H1 (cell line): Measurements from ENCODE around the gene NOX5. TPM values are rescaled to one million over a fixed set of nuclear protein-coding genes. Genes with fewer than 3 reads are reported as not detected.

Experiments used
- CTCF ChIA-PET: fragments of 300-600 bp; sonication (Branson Sonifier 250); formaldehyde crosslinking; loops from one replicate; lab custom pipeline; 2021; ENCODE audit not compliant: partially characterized antibody; lab: Charles Lee
- POLR2A ChIA-PET: fragments of 300-600 bp; sonication (Branson Sonifier 250); formaldehyde crosslinking; loops from one replicate; lab custom pipeline; 2021; ENCODE audit warnings: inconsistent platforms; ENCODE audit not compliant: partially characterized antibody; lab: Charles Lee
- DNase-seq, 2 experiments: peaks; one replicate each; pipeline versions ENCODE4 v3.0.0 to v3.0.0-alpha.2; 2010 to 2022; ENCODE audit warnings: low spot score in 2 of 2, low read depth in 1 of 2, mixed read lengths in 1 of 2
- FAIRE-seq: peaks from 2 replicates; lab custom pipeline; 2011; peaks lifted over from hg19 to GRCh38; lab: Jason Lieb, UNC
- H2AFZ ChIP-seq: 2 replicates; pipeline ENCODE4 v1.8.1; 2012; ENCODE audit warnings: low read length, inconsistent platforms
- H2AK5ac ChIP-seq: 2 replicates; pipeline ENCODE4 v1.6.1; 2013; ENCODE audit warnings: low read depth, low read length
- H2BK120ac ChIP-seq: replicated peaks from 2 replicates; pipeline ENCODE3; 2013; ENCODE audit warnings: low read depth, low read length, inconsistent platforms
- H2BK12ac ChIP-seq: 2 replicates; pipeline ENCODE4 v1.6.1; 2013; ENCODE audit warnings: low read depth, low read length
- H2BK15ac ChIP-seq: 2 replicates; pipeline ENCODE4 v1.6.1; 2013; ENCODE audit warnings: low read length
- H2BK20ac ChIP-seq: 2 replicates; pipeline ENCODE4 v1.6.1; 2013; ENCODE audit warnings: low read length
- H2BK5ac ChIP-seq: 2 replicates; pipeline ENCODE4 v1.6.1; 2013; ENCODE audit warnings: low read depth, low read length
- H3K14ac ChIP-seq: 2 replicates; pipeline ENCODE4 v1.6.1; 2013; ENCODE audit warnings: inconsistent platforms; ENCODE audit not compliant: insufficient read length
- H3K18ac ChIP-seq: 2 replicates; pipeline ENCODE4 v1.6.1; 2013; ENCODE audit warnings: low read length; ENCODE audit errors: extremely low read depth
- H3K23ac ChIP-seq: 2 replicates; pipeline ENCODE4 v1.6.1; 2013; ENCODE audit warnings: inconsistent platforms; ENCODE audit not compliant: insufficient read length
- H3K23me2 ChIP-seq: 2 replicates; pipeline ENCODE4 v1.6.1; 2013; ENCODE audit warnings: low read depth, low read length
- H3K27ac ChIP-seq: 2 replicates; pipeline ENCODE4 v1.6.1; 2011; ENCODE audit warnings: low read depth, low read length, inconsistent platforms
- H3K27me3 ChIP-seq, 4 experiments: replicated peaks in 1 of 4; 1 replicate in 1 of 4; 2 replicates in 3 of 4; pipeline versions ENCODE4 v1.6.1 to v1.8.1; 2011 to 2013; ENCODE audit warnings: low read length in 3 of 4, mild to moderate bottlenecking in 3 of 4, inconsistent platforms in 2 of 4, mixed read lengths in 2 of 4, moderate library complexity in 1 of 4; ENCODE audit not compliant: control insufficient read depth in 3 of 4, insufficient read depth in 3 of 4; ENCODE audit errors: extremely low read depth in 1 of 4
- H3K36me3 ChIP-seq, 4 experiments: 2 replicates each; pipeline versions ENCODE4 v1.6.1 to v1.8.1; 2011 to 2013; ENCODE audit warnings: mild to moderate bottlenecking in 4 of 4, low read length in 3 of 4, moderate library complexity in 2 of 4, control low read depth in 1 of 4, inconsistent platforms in 1 of 4; ENCODE audit not compliant: insufficient read depth in 4 of 4, control insufficient read depth in 2 of 4
- H3K4ac ChIP-seq: replicated peaks from 2 replicates; pipeline ENCODE3; 2013; ENCODE audit warnings: low read length, low read depth, mixed read lengths, inconsistent platforms; ENCODE audit not compliant: insufficient read length
- H3K4me1 ChIP-seq, 4 experiments: replicated peaks in 1 of 4; 1 replicate in 1 of 4; 2 replicates in 3 of 4; pipeline versions ENCODE4 v1.6.1 to v1.8.1; 2011 to 2013; ENCODE audit warnings: low read length in 3 of 4, inconsistent platforms in 2 of 4, mixed read lengths in 1 of 4; ENCODE audit not compliant: insufficient read depth in 4 of 4, control insufficient read depth in 3 of 4
- H3K4me2 ChIP-seq, 2 experiments: 2 replicates each; pipeline versions ENCODE4 v1.6.1 to v1.8.1; 2011 to 2013; ENCODE audit warnings: low read depth in 2 of 2, low read length in 2 of 2, control low read depth in 1 of 2, inconsistent platforms in 1 of 2, mild to moderate bottlenecking in 1 of 2; ENCODE audit not compliant: insufficient read depth in 1 of 2
- H3K4me3 ChIP-seq, 4 experiments: fragments of 200-600, 300-600 bp in 1 of 4; sonication (generic), shearing (Covaris generic), sonication (Bioruptor Twin) in 1 of 4; 2 replicates each; pipeline versions ENCODE4 v1.5.1 to v1.8.1; 2011 to 2016; ENCODE audit warnings: low read length in 4 of 4, low read depth in 3 of 4, control low read depth in 2 of 4, inconsistent platforms in 2 of 4, mild to moderate bottlenecking in 2 of 4, mixed read lengths in 1 of 4, moderate library complexity in 1 of 4; ENCODE audit not compliant: insufficient read depth in 2 of 4; ENCODE audit errors: extremely low read depth in 1 of 4
- H3K56ac ChIP-seq: replicated peaks from 2 replicates; pipeline ENCODE3; 2013; ENCODE audit warnings: low read depth, mild to moderate bottlenecking, mixed read lengths, low read length, inconsistent platforms; ENCODE audit not compliant: insufficient read length
- H3K79me1 ChIP-seq: 2 replicates; pipeline ENCODE4 v1.6.1; 2013; ENCODE audit warnings: low read depth, low read length, control low read depth
- H3K79me2 ChIP-seq, 2 experiments: 2 replicates each; pipeline versions ENCODE4 v1.6.1 to v1.8.1; 2012 to 2013; ENCODE audit warnings: low read length in 2 of 2, mild to moderate bottlenecking in 2 of 2, inconsistent platforms in 1 of 2; ENCODE audit not compliant: insufficient read depth in 2 of 2, control insufficient read depth in 1 of 2
- H3K9ac ChIP-seq, 4 experiments: replicated peaks in 1 of 4; 1 replicate in 1 of 4; 2 replicates in 3 of 4; pipeline versions ENCODE4 v1.6.1 to v1.8.1; 2011 to 2013; ENCODE audit warnings: low read depth in 3 of 4, low read length in 3 of 4, control low read depth in 2 of 4, mild to moderate bottlenecking in 2 of 4, moderate library complexity in 2 of 4, inconsistent platforms in 1 of 4; ENCODE audit errors: extremely low read depth in 1 of 4
- H3K9me3 ChIP-seq, 2 experiments: 2 replicates each; pipeline versions ENCODE4 v1.6.1 to v1.8.1; 2012 to 2013; ENCODE audit warnings: mild to moderate bottlenecking in 2 of 2, moderate library complexity in 2 of 2, control low read depth in 1 of 2, inconsistent platforms in 1 of 2, low read depth in 1 of 2, low read length in 1 of 2, mixed read lengths in 1 of 2; ENCODE audit not compliant: insufficient read depth in 2 of 2
- H4K20me1 ChIP-seq, 2 experiments: replicated peaks in 1 of 2; 2 replicates each; pipeline versions ENCODE3 to v1.8.1; 2011 to 2013; ENCODE audit warnings: inconsistent platforms in 2 of 2, low read length in 2 of 2, mild to moderate bottlenecking in 1 of 2; ENCODE audit not compliant: insufficient read depth in 2 of 2, control insufficient read depth in 1 of 2
- H4K5ac ChIP-seq: 2 replicates; pipeline ENCODE4 v1.6.1; 2013; ENCODE audit warnings: low read length, low read depth, mixed read lengths, inconsistent platforms; ENCODE audit not compliant: insufficient read length
- H4K8ac ChIP-seq: 2 replicates; pipeline ENCODE4 v1.8.0; 2013; ENCODE audit warnings: mild to moderate bottlenecking, moderate library complexity, low read length, inconsistent platforms; ENCODE audit not compliant: insufficient read depth; ENCODE audit errors: extremely low read depth
- H4K91ac ChIP-seq: replicated peaks from 2 replicates; pipeline ENCODE3; 2013; ENCODE audit warnings: low read length, mixed read lengths, inconsistent platforms; ENCODE audit not compliant: insufficient read length
- CTBP2 ChIP-seq: IDR thresholded peaks from 2 replicates; pipeline ENCODE4 v1.7.0; 2011; ENCODE audit warnings: borderline replicate concordance, mild to moderate bottlenecking, moderate library complexity, mixed read lengths, low read length; ENCODE audit not compliant: insufficient read depth, insufficient read length
- GABPA ChIP-seq: IDR thresholded peaks from 2 replicates; pipeline ENCODE4 v1.6.1; 2011; ENCODE audit warnings: mild to moderate bottlenecking, low read length, moderate library complexity, borderline replicate concordance; ENCODE audit not compliant: insufficient read depth
- JUN ChIP-seq: IDR thresholded peaks from 2 replicates; pipeline ENCODE4 v1.6.1; 2011; ENCODE audit warnings: low read depth, mild to moderate bottlenecking, improper control_type of control experiment, low read length
- MAFK ChIP-seq: IDR thresholded peaks from 2 replicates; pipeline ENCODE4 v1.6.1; 2012; ENCODE audit warnings: low read depth, mild to moderate bottlenecking, improper control_type of control experiment, low read length
- WGBS, 2 experiments: shearing (Covaris generic) in 1 of 2; methylation state at CpG; one replicate each; pipeline versions ENCODE4 v1.1.6 to v1.1.7; 2013 to 2015; ENCODE audit warnings: low lambda C conversion rate in 2 of 2, mixed read lengths in 2 of 2, inconsistent platforms in 1 of 2, low coverage in 1 of 2, missing lambda C conversion rate in 1 of 2; ENCODE audit not compliant: insufficient replicate concordance in 2 of 2, insufficient coverage in 1 of 2, insufficient read length in 1 of 2; ENCODE audit errors: extremely low coverage in 1 of 2, missing lambda C conversion rate in 1 of 2; 5-methylcytosine and 5-hydroxymethylcytosine counted together
- polyA plus RNA-seq, 7 experiments: library from polyadenylated mRNA; depleted of rRNA in 3 of 7; stranded (reverse) in 5 of 7; unstranded in 2 of 7; fragments of >200 nt in 5 of 7; fragments of 200-250 nt in 2 of 7; gene quantifications; 1 replicate in 5 of 7; 2 replicates in 1 of 7; 4 replicates in 1 of 7; pipeline versions ENCODE4 v1.2.1 to v1.2.3, GENCODE V29; 2011 to 2013; ENCODE audit warnings: missing spikeins in 2 of 7, mixed read lengths in 2 of 7
- total RNA-seq: library from RNA; stranded (reverse); fragmentation: NEBNext Ultra II Directional; extraction: Animal tissue kit (Norgen Biotek cat#: 25700); gene quantifications from 2 replicates; pipeline ENCODE4 v1.2.1, GENCODE V29; 2021

Gene NOX5
- total and polyA plus RNA-seq, 2 of the 8 experiments (the other 6 are each of a cell fraction or from before 2014, with no cell fraction given): under 0.01 TPM; not detected in 1

GRCh38 chr15:69032031-69032430, 17.5 kb downstream of the NOX5 start:
- Histone ChIP-seq H3K23me2 (no peaks in the 10 kb centered on the region), H2BK5ac (no peak overlapping the region), H3K14ac (no peak overlapping the region), H3K79me1 (no peaks in the 10 kb centered on the region), H3K23ac (no peak overlapping the region), H3K27ac (no peak overlapping the region), H2BK120ac (no peak overlapping the region), H3K4ac (no peak overlapping the region), H3K56ac (no peak overlapping the region), H2AK5ac (no peak overlapping the region), H2AFZ (no peak overlapping the region), H4K91ac (no peak overlapping the region), H2BK20ac (no peak overlapping the region), H3K4me2 (peak overlapping the region; percentile 19 to 74), H3K18ac (no peak overlapping the region), H3K27me3 (peaks cover 0 to 8% (median 0%) of the 10 kb centered on the region in 4 experiments; a peak in 3 of 7 replicates), H3K9me3 (no peaks in the 10 kb centered on the region), H3K79me2 (no peaks in the 10 kb centered on the region), H2BK15ac (no peak overlapping the region), H3K4me3 (peak overlapping the region in 2 of 4 experiments; percentile 23 to 50; a peak in 3 of 8 replicates), H4K20me1 (no peaks in the 10 kb centered on the region), H3K4me1 (peaks cover 0 to 2% (median 0%) of the 10 kb centered on the region in 4 experiments; a peak in 1 of 7 replicates), H3K9ac (no peak overlapping the region), H3K36me3 (no peaks in the 10 kb centered on the region), H2BK12ac (no peak overlapping the region), H4K8ac (no peak overlapping the region), H4K5ac (no peak overlapping the region)
- DNase-seq (no peak), FAIRE-seq (no peak)
- POLR2A ChIA-PET: interaction anchor here (1.2 kb wide), 1 partner anchor 420 kb away, joined by 5 read pairs; the partner anchor contains the start of gene RPLP1
- TF ChIP-seq GABPA (no peak), CTBP2 (no peak), JUN (no peak), MAFK (no peak)
- CTCF ChIA-PET: interaction anchor here (0.7 to 3.4 kb wide), 41 partner anchors 8 to 477 kb away, joined by 3 to 28 read pairs (median 4); partner anchors contain the start of gene NOX5
- WGBS, 2 experiments: 67% methylated on average over 5 of the region's 5 CpGs; no CpG with 5 or more reads in 1 of the 2 experiments
